GM23338 (cell line): Measurements from ENCODE around the gene LMF1.

Source experiments
- CTCF ChIP-seq, 2 experiments: fragments of 200-600 bp in 1 of 2; sonication (generic) in 1 of 2; conservative IDR thresholded peaks; 2 replicates each; pipeline versions ENCODE4 v1.5.1 to v1.6.1; 2016 to 2017; ENCODE audit warnings: antibody characterized with exemption in 2 of 2, low read depth in 2 of 2, mild to moderate bottlenecking in 2 of 2, moderate library complexity in 1 of 2
- ETS1 ChIP-seq: IDR thresholded peaks from 2 replicates; pipeline ENCODE4 v1.6.1; 2016; ENCODE audit warnings: antibody characterized with exemption
- EZH2 ChIP-seq: fragments of 200-600 bp; sonication (generic); IDR thresholded peaks from one replicate; pipeline ENCODE4 v1.8.0; 2017; ENCODE audit warnings: antibody characterized with exemption, mild to moderate bottlenecking, low read depth; ENCODE audit not compliant: unreplicated experiment
- EZH2phosphoT487 ChIP-seq: fragments of 200-600 bp; sonication (generic); IDR thresholded peaks from one replicate; pipeline ENCODE4 v1.8.1; 2018; ENCODE audit warnings: antibody characterized with exemption; ENCODE audit not compliant: unreplicated experiment
- POLR2AphosphoS5 ChIP-seq: IDR thresholded peaks from 2 replicates; pipeline ENCODE4 v1.6.1; 2016; ENCODE audit warnings: antibody characterized with exemption, low read depth
- ZNF114 ChIP-seq: fragments of 250-450 bp; sonication (Bioruptor Pico); IDR thresholded peaks from 2 replicates; pipeline ENCODE4 v1.5.0; 2020; ENCODE audit warnings: mild to moderate bottlenecking, moderate library complexity

GRCh38 chr16:825341-826061 is 145.3 kb downstream of the LMF1 start:
- TF ChIP-seq EZH2 (no peak), ZNF114 (no peak), POLR2AphosphoS5 (no peak), CTCF (conservative IDR thresholded peaks at IDR 0.05; ENCODE audit: low read depth in 2 of 2) (no peak), EZH2phosphoT487 (no peak), ETS1 (no peak)
